Stimulated activated CD8-positive, alpha-beta memory T cell treated with anti-CD3 and anti-CD28 coated beads, Interleukin-12 subunit alpha, Interleukin-12 subunit beta, amount 100 ng/mL, for 24 hours (primary cell): Measurements from ENCODE around the gene ITPR1.
"Not testable (repeated sequence)": the region's sequence is repeated elsewhere in the genome, so short reads cannot be mapped to it uniquely, and the experiment has no call there.

Source experiments
- DNase-seq: peaks from one replicate; pipeline ENCODE4 v3.0.0-alpha.2; 2020; ENCODE audit errors: extremely low read depth

The ITPR1 gene

DNA sequence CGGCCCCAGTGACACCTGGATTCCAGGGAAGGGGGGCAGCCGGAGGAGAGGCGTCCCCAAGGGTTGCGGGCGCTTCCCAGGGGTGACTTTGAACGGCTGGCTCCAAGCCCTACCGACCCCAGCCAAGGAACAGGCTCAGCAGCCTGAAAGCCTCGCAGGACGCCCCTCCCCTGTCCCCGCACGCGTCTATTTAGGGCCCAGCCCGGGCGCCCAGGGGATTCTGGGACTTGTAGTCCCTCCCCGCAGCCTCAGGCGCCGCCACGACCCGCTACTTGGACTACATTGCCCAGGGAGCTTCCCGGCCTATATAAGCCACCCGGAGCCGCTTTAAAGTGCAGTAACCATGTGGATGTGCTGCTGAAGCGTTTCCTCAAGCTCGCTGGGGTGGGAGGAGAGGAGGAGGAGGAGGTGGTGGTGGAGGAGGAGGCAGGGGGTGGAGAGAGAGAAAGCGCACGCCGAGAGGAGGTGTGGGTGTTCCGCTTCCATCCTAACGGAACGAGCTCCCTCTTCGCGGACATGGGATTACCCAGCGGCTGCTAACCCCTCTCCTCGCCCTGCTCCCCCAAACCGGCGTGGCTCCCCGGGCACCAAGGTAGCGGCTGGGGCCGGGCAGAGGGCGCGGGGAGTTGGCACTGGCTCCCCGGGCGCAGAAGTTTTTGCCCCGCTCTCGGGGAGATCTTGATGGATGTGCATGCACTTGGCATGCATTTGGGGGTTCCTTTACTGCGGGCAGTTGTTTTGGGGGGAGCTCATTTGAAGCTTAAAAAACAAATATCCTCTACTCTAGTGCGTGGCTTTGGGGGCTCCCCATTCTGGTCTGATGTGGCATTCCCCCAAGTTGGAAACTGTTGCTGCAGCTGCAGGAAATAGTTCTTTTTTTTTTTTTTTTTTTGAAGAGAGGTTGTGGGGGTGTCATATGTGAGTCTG is at the start of gene ITPR1:
Gene ITPR1 (plus strand): TSS at position 335 of the 927 bp plus-strand sequence. CDS start 23,144 bp downstream, outside the sequence.
- peak; percentile 91 for DNase-seq

DNA sequence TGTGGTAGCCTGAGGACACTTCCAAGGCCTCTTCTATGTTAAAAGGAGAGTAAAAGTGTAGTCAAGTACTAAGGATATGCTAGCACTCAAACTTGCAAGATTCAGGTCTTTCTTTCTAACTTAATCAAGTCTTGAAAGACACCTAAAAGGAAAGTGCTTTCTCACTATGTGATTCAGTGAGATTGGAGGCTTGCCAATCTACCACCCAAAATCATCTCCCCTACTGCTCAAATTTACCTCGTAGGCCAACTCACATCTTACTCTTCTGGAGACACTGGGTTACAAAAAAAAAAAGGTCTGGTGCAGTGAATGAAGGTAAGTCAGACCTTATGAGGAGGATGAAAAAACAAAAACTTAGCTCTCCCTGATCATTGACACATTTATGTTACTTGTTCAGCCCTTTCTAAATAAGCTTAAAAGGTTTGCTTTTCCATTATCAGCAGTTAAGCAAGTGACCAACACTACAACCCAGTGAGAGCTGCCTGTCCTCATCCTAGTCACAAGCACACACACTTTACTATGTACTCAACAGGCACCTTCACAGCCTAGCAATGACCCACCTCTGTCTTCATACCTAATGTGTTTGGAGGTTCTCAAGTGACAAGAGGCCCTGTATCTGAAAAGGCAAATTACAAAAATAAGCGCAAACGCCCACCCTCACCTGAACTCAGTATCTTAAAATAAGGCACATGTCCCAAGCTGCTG is 45.7 kb upstream of the ITPR1 start:
- no peak for DNase-seq

DNA sequence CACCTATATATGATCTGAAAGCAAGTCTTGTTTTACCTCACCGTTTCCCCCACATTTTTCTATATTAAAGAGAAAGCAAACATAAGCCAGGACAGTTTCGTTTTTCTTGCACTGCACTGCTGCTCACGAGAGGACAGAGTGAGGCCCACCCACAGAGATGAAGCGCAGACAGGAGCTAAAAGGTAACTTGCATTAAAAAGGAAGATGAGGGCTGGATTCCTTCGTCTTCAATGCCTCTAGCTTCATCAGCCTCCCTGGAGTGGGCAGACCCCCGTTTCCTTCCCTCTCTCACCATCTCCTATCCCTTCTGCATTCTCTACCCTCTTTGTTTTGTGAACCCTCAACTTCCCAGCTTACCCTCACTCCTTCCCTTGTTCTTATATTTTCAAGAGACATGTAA is 45.0 kb upstream of the ITPR1 start:
- DNase-seq, result no peak

DNA sequence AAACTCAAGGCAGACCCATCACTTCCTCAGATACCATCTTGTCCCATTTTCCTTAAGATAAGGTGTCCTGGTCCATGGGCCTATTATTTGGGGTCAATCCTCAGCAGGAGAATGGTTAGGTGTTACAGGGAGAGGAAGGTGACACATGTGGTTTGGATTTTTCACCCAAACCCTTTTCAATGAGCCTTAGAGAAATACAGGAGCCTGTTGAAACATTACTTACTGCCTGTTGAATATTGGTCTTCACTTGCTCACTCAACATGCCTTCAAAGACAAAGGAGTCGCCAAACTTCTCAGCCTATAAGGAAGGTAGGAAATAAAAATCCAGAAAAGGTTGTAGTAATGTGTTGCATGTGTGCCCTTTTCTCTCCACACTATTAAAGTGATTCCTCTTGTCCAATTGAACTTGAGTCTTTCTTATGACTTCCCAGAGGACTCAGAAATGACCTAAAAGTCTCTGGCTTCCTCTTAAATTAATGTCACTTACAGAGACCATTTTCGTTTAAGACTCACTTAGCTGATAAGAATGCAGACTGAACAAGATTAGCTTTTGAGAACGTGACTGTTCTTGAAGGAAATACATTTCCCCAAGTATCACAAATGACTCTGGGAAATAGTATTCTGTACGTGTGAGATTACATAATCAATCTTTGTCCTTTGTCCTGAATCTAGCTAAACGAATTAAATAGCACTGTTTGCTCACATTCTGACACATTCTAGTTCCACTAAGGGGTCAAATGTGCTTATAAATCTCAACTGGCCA is 43.9 kb upstream of the ITPR1 start:
- no peak for DNase-seq

DNA sequence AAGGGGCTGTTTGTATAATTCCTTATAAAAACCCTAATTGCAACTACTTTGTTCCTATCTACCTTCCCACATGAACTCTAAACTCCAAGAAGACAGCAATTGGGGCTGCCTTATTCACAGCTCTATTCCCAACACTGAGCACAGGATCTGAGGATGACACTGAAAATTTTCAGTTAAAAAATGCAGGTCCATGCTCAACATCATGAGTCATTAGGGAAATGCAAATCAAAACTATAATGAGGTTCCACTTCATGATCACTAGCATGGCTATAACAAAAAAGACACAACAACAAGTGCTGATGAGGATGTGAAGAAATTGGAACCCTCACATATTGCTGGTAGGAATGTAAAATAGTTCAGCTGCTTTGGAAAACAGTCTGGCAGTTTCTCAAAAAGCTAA is 39.0 kb upstream of the ITPR1 start:
- no peak for DNase-seq

DNA sequence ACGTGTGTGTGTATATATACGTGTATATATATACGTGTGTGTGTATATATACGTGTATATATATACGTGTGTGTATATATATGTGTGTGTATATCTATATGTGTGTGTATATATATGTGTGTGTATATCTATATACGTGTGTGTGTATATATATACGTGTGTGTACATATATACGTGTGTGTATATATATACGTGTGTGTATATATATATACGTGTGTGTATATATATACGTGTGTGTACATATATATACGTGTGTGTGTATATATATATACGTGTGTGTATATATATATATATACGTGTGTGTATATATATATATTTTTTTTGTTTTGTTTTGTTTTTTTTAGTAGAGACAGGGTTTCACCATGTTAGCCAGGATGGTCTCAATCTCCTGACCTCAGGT is 36.4 kb upstream of the ITPR1 start:
- DNase-seq, result not testable (repeated sequence)

DNA sequence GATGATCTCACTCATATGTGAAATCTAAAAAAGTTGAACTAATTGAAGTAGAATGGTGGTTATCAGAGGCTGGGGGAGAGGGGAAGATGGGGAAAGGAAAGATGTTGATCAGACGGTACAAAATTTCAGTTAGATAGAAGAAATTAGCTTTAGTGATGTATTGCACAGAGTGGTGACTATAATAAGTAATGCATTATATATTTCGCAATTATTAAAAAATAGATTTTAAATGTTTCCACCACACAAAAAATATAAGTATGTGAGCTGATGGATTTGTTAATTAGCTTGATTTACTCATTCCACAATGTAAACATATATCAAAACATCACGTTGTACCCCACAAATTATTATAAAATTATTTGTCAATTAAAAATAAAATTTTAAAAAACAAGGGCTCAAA is 34.2 kb upstream of the ITPR1 start:
- DNase-seq, result no peak

DNA sequence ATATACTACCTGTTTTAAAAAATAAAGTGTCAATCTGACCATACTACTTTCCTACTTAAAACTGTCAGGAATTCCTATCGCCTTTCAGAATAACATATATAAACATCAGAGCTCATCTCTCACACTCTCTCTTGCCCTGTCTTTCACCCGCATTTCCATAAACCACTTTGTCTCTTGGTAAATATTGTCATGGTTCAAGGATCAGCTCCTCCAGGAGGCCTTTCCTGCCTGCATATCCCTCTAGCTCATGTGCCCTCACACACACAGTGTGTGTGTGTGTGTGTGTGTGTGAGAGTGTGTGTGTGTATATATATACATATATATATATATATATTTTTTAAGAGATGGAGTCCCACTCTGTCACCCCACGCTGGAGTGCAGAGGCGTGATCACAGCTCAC is 32.8 kb upstream of the ITPR1 start:
- no peak for DNase-seq

DNA sequence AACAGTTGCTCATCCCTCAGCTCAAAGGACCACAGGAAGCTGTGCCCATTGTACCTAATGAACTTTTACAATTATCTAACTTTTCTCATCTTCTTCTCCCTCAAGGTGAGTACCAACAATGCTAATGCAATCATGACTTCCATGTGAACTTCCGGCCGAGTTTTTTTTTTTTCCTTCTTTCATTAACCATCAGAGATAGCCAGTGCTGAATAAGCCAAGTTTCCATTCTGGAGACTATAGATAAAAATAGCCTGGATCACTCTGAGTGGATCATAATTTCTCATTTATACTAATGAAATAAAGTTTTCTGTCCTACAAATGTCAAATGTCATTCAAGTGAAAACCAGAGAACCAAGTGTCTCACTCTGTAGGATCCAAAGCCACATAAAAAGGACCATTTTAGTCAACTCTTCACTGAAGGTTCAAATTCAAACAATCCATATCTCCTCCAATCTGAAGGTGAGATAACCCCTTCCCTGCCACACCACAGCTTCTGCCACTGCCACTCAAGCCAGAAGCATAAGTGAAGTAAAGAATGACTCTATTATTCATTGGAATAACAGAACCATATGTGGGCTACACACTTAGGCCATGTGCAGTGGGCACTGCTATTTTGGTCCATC is 31.6 kb upstream of the ITPR1 start:
- DNase-seq, result no peak

DNA sequence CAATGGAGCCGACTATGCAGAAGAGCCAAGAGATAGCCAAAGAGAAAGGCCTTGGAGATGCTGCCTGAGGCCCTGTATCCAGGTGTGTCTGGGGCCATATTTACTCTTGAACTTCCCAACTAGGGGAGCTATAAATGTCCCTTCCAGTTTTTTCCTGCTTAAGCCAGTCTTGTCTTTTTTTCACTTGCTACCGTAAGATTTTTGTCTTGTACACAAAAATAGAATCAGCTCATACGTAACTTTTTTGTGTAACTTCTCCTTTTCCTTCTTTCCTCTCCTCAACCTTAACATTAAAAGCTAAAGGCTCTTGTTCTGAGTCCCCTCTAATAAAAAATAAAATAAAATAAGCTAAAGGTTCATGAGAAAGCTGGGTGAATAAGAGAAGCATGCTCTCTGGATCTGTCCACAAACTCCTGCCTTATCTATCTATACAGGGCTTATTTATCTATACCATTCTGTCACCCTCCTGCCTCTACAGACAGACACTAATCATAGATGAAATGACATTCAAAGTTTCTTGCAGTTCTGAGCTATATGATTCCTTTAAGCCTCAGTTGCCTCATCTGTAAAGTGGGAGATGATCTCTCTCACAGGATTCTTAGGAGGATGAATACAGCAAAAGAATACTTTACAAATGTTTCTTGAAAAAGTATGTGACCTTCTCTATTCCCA is 30.6 kb upstream of the ITPR1 start:
- DNase-seq, result no peak

DNA sequence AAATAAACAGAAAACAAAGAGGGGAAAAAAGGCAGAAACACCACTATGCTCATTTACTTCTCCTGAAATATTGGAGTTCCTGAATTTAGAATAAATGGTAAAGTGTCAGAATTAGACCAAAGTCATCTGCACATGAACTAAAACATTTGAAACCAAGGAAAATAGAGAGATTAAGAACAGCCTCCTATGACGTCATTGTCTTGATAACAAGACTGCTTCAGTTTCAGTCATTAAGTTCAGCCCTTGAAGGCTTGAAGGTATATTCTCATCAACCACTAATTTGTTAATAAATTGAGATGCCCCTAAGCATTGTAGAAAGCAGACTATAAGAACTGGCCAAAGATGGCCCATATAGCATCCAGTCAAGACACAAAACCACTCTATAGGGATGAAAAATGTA is 28.6 kb upstream of the ITPR1 start:
- DNase-seq, result no peak

DNA sequence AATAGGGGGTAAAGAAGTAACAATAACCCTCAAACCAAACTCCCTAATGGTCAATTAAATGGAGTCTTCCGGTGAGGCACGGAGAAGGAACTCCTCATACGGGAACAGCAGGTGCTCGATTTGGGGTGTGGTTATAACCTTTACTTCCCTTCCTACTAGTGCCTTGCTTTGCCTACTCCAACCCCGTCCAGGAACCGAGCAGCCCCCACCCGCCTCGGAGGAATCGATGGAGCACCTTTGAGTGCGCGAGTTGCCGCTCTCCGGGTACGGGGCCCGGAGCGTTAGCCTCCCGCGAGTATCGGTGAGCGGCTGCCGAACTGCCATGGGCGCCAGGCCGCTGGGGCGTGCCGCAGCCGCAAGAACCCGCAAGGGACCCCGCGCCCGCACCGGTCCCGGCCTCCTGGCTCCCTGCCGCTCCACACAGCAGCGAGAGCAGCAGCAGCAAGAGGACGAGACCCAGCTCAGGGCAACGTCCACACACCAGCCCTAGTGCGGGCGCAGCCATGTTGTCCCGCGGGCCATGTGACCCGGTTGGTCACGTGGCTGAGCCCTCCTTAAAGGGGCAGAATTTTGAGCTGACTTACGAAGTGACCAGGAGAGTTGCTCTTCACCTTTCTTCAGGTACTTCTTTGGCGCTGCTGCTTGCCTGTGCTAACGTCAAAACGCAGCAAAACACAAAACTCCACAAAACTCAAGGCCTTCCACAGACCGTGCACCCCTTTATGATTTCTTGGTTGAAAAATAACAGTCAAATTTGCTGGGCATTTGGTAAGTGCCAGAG is 26.2 kb upstream of the ITPR1 start, which contains the start of gene SUMF1:
Gene SUMF1 (minus strand): TSS at position 529 of the 781 bp plus-strand sequence. CDS start 24 bp downstream, at position 505.
- DNase-seq, result peak; percentile 58

DNA sequence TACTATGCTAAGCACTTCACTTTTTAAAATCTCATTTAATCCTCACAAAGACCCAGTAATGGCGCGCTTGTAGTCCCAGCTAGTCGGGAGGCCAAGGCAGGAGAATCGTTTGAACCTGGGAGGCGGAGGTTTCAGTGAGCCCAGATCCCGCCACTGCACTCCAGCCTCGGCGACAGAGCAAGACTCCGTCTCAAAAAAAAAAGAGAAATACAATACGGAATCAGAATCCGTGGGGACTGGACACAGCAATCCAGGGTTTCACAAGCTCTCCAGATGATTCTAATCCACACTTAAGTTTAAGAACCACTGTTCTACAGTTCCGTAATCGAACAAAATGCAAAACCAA is 25.7 kb upstream of the ITPR1 start:
- no peak for DNase-seq

DNA sequence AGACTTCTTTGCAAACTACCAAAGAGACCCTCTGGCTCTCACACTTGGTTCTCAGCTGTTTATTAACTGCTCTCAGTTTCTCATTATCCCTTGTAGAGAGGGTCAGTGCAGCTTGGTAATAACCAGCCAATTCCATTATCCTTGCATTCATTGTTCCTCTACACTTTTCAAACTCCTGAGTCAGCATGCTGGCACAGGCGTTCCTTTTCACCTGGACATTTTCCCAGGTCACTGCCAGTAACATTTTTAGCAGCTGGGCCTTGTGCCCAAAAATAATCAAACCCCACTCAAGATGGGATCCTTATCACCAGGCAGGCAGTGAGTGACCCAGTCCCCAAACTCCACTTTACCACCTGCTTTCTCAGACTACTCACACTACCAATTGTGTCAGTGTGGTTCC is 21.2 kb upstream of the ITPR1 start:
- no peak for DNase-seq

DNA sequence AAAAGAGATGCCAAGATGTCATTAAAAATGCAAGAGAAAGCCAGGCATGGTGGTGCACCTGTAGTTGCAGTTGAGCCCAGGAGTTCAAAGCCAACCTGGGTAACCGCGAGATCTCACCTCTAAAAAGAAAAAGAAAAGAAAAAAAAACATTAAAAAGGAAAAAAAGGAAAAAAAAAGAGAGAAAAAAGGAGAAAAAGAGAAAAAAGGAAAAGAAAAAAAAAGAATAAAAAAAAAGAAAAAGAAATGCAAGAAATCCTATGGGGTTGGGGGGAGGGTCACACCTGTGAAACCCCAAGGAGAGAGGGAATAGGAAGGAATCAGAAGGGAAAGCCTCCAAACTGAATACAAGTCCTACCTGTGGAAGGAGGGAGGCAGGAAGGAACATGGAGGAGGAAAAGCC is 20.8 kb upstream of the ITPR1 start:
- no peak for DNase-seq

DNA sequence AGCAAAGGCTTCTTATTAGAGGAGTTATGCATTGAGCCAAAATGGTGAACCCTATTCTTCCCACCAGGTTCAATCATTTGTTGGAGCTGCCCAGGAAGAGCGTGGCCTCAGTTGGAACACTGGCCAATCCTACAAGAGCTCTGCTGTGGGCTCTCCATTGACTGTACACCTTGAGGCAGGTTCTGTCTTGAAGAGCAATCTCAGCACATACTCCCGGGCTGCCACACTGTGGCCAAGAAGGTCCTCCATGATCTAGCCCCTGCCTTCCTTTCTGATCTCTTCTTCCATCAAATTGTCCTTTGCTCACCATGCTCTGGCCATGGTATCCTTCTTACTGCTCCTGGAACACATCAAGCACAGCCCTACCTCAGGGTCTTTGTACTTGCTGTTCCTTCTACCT is 20.4 kb upstream of the ITPR1 start:
- no peak for DNase-seq

DNA sequence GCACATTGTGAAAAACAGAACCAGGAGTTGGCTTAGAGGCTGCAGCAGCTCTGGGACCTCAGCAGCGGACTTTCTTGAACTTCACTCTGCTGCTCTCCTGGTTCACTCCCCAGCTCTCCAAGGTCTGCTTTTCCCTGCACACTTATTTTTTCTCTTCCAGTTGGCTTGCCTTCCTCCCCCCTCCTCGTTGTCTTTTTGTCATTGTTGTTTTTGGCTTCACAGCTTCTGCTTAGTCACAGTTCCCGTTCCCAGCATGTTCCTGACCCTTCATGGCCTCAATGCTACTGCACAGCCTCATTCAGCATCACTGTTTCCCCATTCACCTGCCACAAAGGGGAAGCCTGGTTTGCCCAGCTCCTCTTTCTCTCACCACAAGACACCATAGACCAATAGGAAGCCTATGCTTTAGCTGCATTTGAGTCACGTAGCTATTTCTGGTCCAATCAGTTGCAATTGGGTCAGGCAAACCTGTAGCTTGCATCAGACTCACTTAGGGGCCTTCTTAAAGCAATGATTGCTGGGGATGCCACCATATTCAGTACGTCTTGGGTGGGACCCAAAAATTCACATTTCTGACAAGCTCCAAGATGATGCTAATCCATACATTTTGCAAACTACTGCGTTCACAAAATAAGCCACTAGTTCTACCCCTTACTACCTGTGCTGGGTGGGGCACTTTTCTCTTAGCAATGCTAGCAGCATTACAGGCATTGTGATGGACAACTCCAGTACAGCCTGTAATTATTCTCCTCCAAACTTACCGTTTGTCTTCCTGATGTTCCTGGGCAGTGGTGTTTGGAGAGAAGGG is 18.3 kb upstream of the ITPR1 start:
- no peak for DNase-seq

DNA sequence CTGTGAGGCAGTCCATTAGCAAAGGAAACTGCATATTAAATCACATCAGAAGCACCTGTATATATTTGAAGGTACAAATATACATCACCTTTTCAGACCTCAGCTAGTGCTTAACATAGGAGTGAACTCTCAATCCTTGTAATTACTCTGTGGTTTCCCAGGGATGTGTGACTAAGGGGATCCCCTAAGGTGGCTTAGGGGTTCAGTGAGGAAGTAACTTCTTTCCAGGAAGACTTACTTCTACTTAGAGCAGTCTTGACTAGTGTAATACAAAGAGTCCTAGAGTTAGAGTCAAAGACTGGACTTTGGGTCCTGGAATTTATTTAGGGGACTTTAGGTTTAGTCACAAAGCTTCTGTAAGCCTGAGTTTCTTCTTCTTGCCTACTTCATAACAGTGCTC is 17.3 kb upstream of the ITPR1 start:
- DNase-seq, result no peak

DNA sequence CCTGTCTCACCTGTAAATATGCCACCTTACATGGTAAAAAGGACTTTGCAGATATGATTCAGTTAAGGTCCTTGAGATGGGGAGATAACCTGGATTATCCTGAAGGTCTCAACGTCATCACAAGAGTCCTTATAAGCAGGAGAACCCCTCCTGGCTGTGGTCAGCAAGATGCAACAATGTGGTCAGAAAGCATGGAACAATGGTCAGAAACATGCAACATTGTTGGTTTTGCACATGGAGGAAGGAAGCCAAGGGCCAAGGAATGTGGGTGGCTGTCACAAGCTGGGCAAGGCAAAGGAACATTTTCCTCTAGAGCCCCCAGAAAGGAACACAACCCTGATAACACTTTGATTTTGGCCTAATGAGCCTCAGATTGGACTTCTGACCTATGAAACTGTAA is 16.7 kb upstream of the ITPR1 start:
- DNase-seq, result no peak

DNA sequence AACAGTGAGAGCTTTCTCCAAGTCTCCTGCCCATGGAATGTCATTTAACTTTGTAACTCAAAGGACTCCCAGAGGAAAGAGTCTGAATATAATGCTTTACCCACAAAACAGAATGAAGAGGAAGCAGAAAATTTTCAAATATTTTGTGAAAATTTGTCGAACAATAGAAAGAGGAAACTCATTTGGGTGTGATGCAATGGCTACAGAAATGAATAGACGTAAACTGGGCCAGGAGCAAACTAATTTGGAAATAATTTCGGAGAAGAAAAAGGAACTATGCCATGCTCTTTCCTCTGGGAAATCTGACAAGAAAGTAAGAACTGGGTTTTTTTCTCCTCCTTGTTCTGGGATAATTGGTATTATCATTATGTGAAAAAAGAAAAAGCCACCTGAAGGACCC is 14.9 kb upstream of the ITPR1 start:
- no peak for DNase-seq
